HL-60/S4 (cell line): ENCODE results near the gene KRTCAP2.

ENCODE experiments used
- in situ Hi-C: fragments of 300-500 bp; cut with MboI; formaldehyde crosslinking; loops from 2 replicates; pipeline ENCODE4 v1.14.3; 2022; ENCODE audit warnings: low sequenced_read_pairs

Gene KRTCAP2

GRCh38 chr1:155124503-155125463 lies 48.3 kb downstream of the KRTCAP2 start:
- in situ Hi-C loops = no loop called here

GRCh38 chr1:155123801-155124200 lies 49.3 kb downstream of the KRTCAP2 start:
- in situ Hi-C loops = no loop called here

GRCh38 chr1:155122308-155122707 lies 50.8 kb downstream of the KRTCAP2 start:
- in situ Hi-C loops = no loop called here

GRCh38 chr1:155121249-155121648 lies 51.9 kb downstream of the KRTCAP2 start:
- in situ Hi-C loops = no loop called here

- in situ Hi-C loops = no loop called here
Observed at GRCh38 chr1:155120253-155120652, 52.9 kb downstream of the KRTCAP2 start.
